KG1 (cell line): ENCODE data around the gene ARID1B.

Source experiments
- DNase-seq: peaks from one replicate; lab custom pipeline; 2025; lab: John Stamatoyannopoulos, UW

The ARID1B gene

GRCh38 chr6:156879186-156879585 is 102.0 kb downstream of the ARID1B start:
- no peak for DNase-seq

- DNase-seq, result no peak
These were observed 102.4 kb downstream of the ARID1B start for GRCh38 chr6:156879591-156879990.

- no peak for DNase-seq
These were observed 103.7 kb downstream of the ARID1B start for GRCh38 chr6:156880913-156881312.

- no peak for DNase-seq
These were observed 104.8 kb downstream of the ARID1B start for GRCh38 chr6:156881687-156882629.

- DNase-seq, result no peak
These were observed 106.5 kb downstream of the ARID1B start for GRCh38 chr6:156883497-156884252.

GRCh38 chr6:156884306-156884705 is 107.1 kb downstream of the ARID1B start:
- no peak for DNase-seq

GRCh38 chr6:156885562-156885961 is 108.4 kb downstream of the ARID1B start:
- DNase-seq, result no peak

- DNase-seq, result no peak
These were observed 109.2 kb downstream of the ARID1B start for GRCh38 chr6:156886409-156886808.

- no peak for DNase-seq
These were observed 110.6 kb downstream of the ARID1B start for GRCh38 chr6:156887623-156888269.

- DNase-seq, result no peak
These were observed 112.3 kb downstream of the ARID1B start for GRCh38 chr6:156889469-156889868.

GRCh38 chr6:156889986-156890385 is 112.8 kb downstream of the ARID1B start:
- DNase-seq, result no peak

- no peak for DNase-seq
These were observed 113.6 kb downstream of the ARID1B start for GRCh38 chr6:156890627-156891314.

GRCh38 chr6:156897907-156898531 is 120.8 kb downstream of the ARID1B start:
- no peak for DNase-seq

- no peak for DNase-seq
These were observed 121.9 kb downstream of the ARID1B start for GRCh38 chr6:156899071-156899470.

- no peak for DNase-seq
These were observed 122.5 kb downstream of the ARID1B start for GRCh38 chr6:156899532-156900135.

- DNase-seq, result no peak
These were observed 123.1 kb downstream of the ARID1B start for GRCh38 chr6:156900292-156900691.

- DNase-seq, result no peak
These were observed 124.3 kb downstream of the ARID1B start for GRCh38 chr6:156901309-156902019.

GRCh38 chr6:156902782-156903181 is 125.6 kb downstream of the ARID1B start:
- DNase-seq, result no peak

- DNase-seq, result no peak
These were observed 127.2 kb downstream of the ARID1B start for GRCh38 chr6:156904176-156904967.

- no peak for DNase-seq
These were observed 128.6 kb downstream of the ARID1B start for GRCh38 chr6:156905801-156906200.
